Body of pancreas (tissue), 4 donors: ENCODE results near the gene C2orf81.

Experiments
- CTCF ChIP-seq, 7 experiments: fragments of 450-650 bp in 4 of 7; fragments of 200-600 bp in 3 of 7; sonication (generic) in 3 of 7; IDR thresholded peaks; one replicate each; pipeline ENCODE4 v1.5.1; 2016 to 2019; ENCODE audit warnings: antibody characterized with exemption in 7 of 7
- POLR2A ChIP-seq, 3 donors: fragments of 450-650 bp; IDR thresholded peaks; one replicate each; pipeline ENCODE4 v1.6.1; 2016; ENCODE audit warnings: antibody characterized with exemption in 3 of 3, mild to moderate bottlenecking in 2 of 3

GRCh38 chr2:74458132-74458937 lies 36.9 kb upstream of the C2orf81 start, which contains the start of gene WBP1:
- TF ChIP-seq POLR2A (IDR thresholded peaks at IDR 0.05) (peak; percentile 75 to 89 (median 81)), CTCF (IDR thresholded peaks at IDR 0.05) (peak in 1 of 7 experiments; percentile 14)
